NOMO-1 treated with DMSO at 0.1 percent for 48 hours (cell line): Measurements from ENCODE around the gene OSM.

Experiments used
- DNase-seq: peaks from one replicate; lab custom pipeline; 2025; ENCODE audit not compliant: unreplicated experiment; lab: John Stamatoyannopoulos, UW

The OSM gene

DNA sequence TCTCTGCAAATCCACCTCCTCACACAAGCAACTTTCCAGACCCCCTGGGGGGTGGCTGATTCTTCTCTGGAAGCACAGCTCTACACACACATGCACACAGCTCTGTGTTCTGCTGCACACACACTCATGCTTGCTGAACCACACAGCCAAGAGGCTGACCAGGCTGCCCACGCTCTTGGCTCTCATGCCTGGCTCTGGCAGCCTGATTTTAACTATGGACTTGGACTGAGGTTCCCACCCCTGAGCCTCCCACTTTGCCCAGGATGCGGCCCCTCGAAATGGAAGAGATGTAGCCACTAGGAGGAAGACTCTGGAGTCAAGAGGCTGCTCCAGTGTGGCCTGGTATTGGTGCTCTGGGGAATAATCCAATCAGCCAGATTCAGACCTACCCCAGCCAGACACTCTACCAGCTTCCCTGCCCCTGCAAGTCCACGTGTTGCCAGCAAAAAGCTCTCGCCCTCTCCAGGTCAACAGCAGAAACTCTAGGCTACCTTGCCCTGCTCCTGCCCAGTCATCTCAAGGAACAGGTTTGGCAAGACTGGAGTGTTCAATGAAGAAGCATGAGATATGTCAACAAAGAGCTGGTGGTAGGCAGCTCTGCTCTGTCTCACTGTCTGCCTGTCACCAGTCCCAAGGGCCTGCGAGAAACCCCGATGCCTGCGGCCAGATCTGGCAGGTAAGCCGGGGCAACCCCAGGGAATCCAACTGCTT is 31.5 kb upstream of the OSM start:
- DNase-seq, result no peak

DNA sequence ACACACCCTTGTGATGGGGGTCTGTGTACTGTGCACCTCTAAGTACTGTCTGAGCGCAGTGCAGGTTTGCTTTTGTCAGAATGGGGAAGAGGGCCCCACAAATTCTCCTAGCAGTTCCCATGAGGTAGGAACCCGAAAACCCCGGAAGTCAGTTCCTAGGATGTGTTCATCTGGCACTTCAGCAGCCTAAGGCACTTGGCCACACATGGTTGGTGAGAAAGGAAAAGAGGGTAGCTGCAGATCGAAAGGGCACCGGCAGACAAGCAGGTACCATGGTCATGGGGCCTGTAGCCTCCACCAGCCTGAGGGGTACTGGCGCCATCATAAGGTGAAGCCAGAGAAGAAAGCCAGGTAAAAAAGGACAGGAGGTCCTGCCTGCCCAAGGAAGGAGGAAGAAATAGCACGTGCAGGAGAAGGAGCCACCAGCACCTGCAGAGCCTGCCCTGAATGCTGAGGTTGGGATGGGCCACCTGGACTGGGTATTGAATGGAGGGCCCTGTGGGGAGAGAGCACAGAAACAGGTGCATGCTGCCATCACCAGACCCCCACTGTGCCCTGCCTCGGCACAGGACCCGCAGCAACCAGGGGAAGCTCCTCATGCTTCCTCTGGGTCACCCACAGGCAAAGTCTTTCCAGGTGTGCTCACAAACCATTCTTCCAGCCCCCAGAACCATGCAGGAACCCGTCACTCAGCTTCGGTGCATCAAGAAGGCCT is 30.8 kb upstream of the OSM start:
- no peak for DNase-seq

DNA sequence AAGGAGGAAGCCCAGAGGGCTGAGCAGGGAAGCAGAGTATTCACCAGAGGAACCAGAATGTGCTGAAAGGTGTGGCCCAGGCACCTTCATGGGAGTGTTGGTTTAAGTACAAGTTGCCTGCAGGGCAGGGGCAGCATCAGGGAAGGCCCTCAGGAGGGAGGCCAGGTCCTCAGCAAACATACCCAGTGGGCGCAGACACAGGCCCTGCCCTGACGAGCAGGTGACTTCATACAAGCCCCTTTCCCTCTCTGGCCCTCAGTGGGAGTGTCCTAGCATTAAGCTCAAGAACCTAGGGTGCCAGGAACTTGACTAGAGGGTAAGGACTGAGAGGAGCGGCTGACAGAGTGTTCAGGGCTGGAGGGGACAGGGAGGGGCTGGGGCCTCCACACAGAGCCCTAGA is 30.2 kb upstream of the OSM start:
- no peak for DNase-seq

DNA sequence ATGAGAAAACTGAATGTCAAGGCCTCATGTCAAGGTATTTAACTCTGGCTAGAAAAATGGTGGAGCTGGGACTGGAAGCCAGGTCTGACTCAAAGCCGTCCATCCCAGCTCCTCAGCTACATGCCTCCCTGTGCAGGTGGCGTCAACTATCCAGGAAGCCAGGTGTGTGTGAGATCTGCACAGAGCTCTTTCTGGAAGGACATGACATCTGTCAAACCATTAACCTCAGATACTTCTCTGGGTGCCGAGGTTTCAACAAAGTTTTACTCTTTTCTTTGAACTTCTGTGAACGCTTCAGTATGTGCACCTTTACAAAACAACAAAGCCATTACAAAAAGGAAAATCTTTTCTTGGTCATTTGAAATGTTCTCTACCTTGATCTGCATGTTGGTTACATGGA is 29.7 kb upstream of the OSM start:
- DNase-seq, result no peak

DNA sequence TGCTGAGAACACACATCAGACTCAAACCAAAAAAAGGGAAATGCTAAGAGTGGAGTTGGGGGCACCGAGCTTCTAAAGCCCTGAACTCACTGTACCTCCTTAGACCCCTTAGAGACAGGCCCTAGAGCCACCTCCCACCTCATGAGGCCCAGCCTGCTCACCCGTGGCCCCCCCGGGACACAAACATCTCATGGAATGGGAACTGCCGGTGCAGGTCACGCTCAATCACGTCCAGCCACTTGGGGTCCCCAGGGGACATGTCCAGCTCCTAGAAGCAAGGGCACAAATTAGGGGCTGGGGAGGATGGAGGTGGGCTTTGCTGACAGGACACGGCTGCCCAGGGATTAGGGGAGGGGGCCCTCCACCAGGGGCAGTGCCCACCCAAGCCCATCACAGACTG is 28.9 kb upstream of the OSM start:
- DNase-seq, result no peak

DNA sequence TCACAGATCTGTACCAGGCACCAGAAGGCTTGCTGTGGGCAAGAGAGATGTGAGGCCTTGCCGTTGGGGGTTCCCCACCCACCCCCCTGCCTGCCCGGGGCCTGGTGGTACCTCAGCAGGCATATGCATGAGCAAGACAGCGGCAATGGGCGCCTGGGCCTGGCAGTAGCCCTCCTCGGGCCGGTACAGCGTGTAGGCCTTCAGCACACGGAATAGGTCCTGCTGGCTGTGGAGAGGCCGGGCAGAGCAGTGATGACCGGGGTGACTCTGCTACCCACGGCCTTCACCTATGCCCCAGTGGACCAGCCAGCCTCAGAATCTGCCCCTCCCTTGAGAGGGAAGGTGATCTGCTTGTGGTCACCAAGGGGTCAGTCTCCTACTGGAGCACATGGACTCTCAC is 28.2 kb upstream of the OSM start:
- DNase-seq, result no peak

DNA sequence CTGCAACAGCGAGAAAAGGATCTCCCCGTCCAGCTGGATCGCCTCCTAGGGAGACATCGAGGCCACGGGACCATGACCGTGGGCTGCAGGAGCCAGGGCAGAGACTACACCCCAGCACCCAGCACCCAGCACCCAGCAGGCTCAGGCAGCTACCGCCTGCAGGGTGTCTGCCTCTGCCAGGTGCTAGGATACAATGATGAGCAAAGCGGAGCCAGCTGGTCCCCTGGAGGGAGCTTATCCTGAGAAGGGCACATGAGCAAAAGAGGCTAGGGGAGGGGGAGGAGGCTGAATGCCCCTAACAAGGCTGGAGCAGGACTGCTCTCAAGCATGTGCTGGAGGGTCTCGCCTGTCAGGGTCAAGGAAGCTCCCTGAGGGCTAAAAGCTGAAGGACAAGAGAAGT is 27.4 kb upstream of the OSM start:
- no peak for DNase-seq

DNA sequence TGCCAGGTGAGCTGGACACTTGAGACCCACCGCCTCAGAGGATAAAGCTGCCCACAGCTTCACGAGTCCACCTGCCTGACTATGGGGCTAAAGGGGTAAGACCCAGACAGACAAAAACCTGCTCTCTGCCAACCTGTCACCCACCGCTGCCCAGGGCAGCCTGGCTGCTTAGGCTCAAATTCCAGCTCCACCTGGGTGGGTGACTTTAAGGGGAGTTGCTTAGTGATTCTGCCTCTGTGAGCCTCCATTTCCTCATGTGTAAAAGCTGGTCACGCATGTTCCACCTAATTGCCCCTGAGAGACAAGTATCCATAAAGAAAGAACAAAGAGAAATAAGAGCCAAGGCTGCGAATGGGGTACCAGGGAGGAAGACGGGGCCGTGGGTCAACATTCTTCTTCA is 26.4 kb upstream of the OSM start:
- DNase-seq, result no peak

DNA sequence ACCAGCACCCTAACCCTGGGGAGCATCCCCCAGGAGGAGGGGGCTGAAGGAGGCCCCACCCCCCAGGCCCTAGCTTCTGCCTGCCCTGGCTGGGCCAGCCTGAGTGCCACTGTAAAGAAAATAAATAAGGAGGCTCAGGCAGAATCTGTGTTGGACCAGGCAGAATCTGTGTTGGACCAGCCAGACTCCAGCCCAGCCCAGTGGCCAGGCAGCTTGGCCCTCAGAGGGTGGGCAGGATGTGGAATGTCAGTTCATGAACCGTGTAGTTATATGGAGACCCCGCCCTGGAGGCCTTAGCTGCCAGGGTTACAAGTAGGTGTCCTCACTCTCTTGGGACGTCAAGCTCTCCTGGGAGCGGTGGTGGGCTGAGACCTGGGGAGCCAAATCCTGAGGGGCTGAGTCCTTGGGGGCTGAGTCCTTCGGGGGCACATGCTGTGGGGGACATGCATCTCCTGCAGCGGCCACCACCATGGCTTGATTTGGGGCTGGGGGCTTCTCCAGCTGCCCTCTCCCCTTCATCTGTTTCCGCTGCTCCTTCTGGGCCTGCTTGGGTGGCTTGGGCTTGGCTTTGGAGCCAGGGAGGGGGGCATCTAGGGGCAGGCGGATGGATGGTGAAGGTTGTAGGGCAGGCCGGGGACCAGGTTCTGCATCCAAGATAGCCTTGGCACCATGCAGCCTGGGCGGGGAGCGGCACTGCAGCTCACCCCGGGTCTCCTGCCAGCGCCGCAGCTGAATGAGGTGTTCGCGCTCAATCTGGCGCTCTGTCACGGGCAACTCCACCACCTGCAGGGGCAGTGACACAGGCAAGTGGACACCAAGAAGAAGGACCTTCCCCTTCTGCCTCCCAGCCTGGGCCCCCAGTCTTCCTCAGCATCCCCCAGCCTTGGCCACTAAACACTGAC is 25.7 kb upstream of the OSM start:
- no peak for DNase-seq

DNA sequence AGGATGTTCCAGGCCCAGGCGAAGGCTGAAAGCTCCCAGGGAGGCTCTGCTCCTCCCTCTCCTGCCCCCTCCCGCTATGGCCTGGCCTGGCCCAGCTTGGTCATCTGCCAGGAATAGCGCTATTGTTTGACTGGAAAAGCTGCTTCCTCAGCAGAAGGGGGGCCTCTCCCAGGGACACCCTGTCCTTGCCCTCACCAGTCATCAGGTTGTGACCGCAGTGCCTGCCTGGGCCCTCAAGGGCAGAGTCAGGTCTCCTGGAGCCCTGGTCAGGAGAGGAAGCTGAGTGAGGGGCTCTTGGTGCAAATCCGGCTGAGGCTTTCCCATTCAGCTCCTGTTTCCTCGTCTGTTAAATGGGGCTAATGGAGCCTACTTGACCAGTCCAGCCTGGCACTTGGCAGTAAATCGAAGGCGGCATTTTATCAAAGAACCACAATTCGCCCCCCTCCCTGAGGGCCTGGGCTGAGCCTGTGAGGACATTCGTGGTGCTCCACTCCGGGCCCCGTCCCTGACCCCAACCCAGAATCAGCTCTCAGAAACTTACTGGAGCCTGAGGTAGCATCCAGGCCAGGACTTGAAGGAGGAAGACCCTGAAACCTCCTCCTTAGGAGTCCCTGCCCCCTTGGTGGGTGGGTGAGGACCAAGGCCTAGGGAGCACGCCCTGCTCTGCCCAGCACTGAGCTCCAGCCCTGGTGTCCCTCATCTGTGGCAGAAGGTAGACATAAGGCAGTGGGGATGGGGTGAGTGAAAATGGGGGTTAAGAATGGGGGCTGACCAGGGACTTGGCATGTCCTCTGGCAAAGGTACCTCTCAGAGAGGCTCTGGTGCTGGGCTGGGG is 24.6 kb upstream of the OSM start:
- no peak for DNase-seq

DNA sequence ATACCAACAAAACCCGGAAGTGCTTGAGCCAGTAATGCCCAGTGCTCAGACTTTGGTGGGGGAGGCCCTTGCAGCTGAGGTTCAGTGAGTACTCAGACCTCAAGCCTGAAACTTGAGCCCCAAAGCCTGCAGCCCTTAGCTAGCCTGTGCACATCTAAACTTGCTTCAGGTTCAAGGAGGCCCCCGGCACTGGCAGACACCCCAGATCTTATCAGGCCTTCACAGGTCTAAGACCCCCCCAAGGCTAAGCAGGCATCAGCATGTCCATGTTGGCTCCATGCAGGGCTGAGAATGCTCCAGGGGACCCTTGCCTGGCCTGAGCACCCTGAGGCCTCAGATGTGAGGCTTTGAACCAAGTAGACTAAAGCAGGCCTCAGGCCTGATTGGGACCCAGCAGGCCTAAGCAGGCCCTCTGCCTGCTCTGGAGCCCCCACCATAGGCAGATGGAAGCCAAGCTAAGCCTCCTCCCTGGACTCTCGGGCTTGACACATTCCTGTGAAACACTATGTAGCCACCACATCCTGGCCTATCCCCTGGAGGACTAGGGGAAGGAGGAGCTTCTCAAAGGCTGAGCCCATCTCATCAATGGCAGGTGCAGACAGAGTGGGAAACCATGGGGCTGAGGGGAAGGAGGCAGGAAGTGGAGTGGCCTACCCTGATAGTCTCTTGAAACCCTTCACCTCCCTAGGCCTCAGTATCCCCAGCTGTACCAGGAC is 23.8 kb upstream of the OSM start:
- no peak for DNase-seq

DNA sequence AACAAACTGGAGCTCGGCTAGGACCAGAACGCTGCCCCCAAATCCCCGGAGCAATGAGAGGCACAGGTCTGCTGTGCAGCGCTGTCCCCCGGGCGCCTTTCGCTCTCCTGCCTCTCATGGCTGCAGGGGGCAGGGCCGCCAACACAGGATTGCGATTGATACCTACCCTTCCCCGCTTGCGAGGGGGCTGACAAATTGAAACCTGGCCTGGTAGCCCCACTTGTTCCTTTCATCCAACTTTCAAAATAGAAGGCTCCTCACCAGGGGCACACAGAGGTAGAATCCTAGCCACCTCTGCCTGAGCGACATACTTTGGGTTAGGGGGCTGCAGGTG is 23.3 kb upstream of the OSM start:
- DNase-seq, result no peak

DNA sequence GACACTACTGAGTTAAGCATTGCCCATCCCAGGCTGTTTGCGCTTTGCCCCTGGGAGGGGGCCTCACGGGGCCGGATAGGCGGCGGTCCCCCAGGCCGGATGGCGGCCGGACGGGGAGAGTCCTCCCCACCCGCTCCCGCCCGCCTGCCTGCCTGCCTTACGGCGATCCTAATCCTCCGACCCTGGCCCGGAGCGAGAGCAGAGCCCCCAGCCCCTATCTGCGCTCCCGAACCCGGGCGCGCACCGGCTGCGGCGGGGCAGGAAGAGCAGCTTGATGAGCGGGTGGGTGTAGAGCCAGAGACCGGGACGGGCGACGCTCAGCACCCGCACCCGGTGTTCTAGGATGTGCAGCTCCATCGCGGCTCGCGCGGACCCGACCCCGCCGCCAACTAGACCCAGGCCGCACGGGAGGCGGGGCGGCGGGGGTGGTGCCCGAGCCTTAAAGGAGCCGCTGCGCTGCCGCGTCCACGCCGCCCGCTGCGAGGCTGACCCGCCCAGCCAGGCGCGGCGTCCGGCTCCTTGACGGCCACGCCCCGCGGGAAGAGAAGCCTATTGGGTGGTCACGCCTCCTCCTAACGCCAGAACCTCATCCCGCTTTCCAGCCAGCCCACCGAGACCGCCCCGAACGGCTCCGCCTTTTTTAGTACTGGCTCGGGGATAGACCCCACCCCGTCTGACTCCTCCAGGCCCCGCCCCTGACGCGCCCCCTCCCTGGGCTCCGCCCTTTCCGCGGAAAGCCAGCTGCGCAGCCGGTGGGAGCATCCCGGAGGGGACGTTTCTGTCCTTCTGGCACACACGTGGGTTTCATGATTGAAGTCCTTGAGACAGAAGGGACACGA is 22.7 kb upstream of the OSM start, which contains the start of gene CASTOR1:
TSS of gene CASTOR1 (minus strand) at position 365 of the 839 bp plus-strand sequence. CDS start at position 357, 8 bp downstream.
- DNase-seq, result peak; percentile 97

DNA sequence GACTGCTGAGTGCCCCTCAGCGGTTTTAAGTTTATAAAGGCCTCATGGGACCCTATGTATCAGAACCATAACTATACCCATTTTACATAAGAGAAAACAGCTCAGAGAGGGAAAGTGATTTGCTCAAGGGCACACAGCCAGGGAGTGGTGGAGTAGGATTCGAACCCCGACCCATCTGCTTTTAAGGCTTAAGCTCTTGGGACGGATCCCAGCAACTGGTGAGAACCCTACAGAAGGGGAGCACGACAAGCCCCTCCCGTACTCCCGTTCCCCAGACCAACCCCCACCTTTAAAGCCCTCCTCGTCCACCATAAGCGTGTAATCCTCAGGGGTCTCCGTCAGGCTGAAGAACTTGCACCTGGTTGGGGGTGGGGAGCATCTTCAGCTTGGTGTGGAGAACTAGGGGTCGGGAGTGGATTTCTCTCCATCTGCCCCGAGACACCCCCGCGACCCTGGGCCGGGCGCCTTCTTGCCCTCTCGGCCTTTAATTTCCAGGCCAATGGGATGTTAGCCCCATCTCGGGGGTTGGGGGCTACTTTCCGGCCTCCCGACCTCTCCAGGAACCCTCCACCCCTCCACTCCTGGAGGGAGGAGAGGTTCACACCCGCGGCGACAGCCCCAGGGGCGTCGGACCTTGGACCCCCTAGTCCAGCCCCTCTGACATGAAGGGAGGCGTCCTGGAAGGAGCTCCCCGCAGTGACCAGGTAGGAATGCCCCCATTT is 21.9 kb upstream of the OSM start:
- DNase-seq, result no peak

DNA sequence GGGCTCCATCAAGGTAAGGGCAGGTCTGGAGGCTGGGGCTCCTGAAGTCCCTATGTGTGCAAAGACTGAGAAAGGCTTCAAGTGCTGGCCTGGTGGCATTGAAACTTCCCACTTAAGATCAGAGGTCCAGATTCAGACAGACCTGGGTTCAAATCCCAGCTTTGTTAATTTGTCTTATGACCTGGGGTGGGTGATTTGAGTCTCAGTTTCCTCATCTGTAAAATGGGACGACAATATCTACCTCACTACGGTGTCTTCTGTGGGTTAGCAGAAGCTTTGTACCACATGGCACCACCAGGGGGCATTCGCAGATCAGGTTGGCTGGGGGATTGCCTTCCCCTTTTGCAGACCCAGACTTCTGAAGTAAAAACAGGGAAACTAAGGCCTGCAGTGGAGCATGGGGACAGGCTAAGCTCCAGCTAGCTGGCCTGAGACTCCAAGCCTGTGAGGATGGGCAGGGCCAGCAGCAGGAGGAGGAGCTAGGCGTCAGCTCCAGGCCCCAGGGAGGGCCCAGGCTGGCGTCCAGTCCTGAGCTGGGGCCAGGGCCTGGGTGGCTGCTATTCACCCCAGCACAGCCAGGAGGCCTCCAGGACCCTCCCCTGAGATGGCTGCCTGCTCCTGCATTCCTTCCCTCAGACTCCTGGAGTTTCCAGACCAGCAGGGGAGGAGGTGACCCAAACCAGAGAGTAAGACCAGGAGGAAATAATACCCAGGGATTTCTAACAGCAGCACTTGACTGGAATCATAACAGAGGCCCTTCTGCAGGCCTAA is 21.2 kb upstream of the OSM start:
- DNase-seq, result peak; percentile 78

DNA sequence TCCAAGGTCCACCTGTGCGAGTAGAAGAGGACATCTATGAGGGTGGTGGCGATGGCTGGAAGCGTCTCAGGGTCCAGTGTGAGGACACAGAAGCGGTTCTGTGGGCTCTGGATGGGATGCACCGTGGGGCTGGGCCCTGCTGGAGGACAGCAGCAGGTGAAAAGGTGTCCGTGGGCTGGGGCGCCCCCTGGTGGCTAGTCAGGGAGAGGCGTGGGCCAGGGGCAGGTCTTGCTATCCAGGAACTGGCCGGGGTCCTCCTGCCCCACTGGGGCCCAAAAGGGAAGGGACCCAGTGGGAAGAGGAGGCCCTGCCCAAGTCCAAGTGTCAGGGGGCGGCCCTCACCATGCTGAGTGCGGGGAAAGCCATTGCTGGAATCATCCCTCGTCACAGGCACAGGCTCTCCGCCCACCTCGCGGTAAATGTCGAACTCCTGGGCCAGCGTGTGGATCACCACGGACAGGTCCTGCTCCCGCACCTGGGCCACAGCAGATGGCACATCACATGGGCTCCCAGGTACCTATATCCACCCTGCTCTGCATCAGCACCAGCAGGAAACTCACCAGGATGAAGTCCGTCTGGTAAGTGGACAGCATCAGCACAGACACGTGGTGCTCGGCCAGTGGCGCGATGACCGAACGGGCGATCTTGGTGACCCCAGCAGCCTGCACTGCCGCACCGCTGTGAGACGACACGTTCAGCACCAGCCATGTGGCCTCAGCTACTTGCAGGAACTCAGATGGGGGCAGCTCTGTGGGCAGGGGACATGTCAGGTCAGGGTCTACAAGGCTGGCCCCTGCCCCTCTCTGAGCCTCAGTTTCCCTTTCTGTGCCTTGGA is 20.4 kb upstream of the OSM start:
- peak; percentile 45 for DNase-seq

DNA sequence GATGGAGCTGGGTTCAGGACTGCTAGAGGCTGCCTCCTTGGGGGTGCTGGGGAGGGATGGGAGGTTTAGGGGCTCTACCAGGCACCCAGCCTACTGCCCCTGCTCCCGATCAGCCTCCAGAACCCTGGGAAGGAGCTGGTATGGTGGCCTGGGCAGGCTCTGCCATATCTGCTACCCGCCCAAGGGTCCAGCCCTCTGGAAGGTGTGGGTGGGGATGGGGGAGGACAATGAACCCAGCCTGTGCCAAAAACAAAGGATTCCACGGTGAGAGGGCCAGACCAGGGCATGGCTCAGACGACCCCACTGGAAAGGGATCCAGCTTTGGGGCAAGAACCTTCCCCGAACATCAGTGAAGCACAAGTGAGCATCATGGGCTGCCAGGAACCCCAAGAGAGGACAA is 19.7 kb upstream of the OSM start:
- DNase-seq, result no peak
